ENCODE data around the gene IL22RA2.

The IL22RA2 gene

GRCh38 chr6:137167702-137168377, 5.6 kb downstream of the IL22RA2 start:
- no peak for DNase-seq (ENCODE audit: low read depth)

GRCh38 chr6:137166247-137167098, 7.0 kb downstream of the IL22RA2 start:
- DNase-seq (ENCODE audit: low read depth): no peak

DNA sequence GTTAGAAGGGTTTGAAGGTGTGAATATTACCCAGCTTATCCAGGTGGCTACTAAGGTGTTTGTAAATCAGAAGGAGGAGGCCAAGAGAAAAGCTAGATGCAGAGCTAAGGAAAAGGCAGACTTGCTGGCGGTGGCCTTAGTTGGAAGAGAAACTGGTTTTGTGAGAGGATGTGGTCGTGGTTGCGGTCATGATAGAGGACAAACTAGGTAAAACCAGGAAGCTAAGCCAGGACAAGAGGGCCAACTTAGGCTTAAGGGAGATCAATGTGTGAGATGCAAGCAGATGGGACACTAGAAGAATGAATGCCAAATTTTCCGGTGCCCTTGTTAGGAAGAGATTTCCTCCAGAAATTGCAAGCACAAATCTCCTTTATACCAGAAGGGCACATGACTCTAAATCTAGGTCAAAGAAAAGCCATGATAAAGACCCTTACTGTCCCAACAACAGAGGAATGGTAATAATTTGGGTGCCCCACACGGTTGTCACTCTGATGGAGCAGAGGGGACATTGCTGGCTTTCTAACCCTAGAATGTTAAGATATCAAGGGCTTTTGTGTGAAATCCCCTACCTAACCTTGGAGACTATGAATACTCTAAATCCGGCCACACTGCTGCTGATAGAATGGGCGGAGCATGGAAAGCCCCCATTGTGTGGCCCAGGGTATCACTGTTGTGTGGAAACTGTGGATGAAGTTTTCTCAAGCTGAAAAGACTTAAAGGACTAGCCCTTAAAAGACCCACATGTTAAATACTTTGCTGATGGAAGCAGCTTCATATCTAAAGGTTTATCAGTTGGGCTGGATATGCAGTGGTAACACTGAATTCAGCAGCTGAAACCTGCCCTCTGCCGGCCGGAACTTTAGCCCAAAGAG, 7.8 kb downstream of the IL22RA2 start:
- peak; percentile 22 for DNase-seq (ENCODE audit: low read depth)

DNA sequence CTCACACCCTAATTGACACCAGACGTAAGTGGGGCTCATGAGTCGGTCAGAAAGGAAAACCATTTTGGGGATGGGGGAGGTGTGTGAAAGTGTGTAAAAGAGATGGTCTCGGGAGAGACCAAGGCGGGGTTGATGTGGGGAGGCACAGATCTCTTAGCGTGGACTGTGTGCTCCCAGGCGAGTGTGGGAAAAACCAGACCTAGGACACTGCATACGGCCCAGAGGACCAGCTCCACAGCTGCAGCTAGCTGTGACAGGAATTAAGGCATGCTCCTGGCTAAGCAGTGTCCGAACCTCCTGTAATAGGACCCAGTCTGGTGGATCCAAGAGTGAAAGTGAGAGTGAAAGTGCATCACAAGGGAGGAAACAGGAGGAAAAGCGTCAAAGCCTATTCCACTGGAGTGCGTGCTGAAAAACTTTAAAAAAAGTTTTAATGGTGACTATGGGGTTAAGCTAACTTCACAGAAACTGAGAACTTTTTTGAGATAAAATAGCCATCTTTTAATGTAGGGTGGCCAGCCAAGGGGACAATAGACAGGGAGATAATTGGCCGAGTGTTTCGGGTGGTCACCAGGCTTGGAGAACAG, 9.6 kb downstream of the IL22RA2 start:
- no peak for DNase-seq (ENCODE audit: low read depth)

DNA sequence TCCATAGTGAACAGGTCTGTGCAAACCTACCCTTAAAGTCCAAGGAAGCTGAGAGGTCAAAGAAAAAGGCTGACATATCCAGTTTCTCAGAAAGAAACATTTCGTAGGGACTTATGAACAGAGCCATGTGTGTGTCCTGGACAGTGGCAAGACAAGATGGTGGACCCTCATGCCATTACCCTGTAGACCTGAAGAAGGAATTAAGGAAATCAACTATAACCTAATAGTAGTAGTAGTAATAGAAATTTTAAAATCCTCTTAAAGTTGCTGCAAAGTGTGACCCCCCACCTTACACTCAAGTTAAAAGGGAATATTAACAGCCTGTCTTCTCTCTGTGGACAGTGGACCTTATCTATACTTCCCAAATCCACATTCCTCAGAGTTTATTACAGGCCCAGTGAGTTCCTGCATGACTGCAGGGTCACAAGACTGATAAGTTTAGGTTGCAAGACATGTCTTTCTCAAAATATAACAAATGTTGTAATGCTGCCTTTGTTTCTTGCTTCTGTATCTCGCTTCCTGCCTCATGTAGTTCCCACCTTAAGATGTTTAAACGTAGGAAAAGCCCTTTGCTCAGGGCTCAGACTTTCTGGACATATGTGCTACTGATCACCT, 10.6 kb downstream of the IL22RA2 start:
- DNase-seq (ENCODE audit: low read depth): no peak

DNA sequence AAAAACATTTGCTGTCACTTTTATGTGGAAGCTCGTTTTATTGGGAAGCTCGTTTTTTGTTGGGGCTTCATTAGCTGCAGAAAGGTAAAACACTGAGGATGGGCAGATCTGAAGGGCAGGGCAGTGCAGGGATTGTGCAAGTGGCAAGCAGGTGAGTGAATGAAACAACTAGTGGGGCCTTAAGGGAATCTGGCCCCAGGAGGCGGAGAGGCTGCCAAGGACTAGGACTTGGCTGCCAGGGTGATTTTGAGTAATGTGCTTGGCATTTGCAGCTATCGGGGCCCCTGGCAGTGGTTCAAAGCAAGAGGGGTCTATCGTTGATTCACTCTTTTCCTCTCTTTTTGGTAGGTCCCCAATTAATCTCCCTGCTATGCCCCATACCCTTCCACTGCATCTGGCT, 11.5 kb downstream of the IL22RA2 start:
- DNase-seq (ENCODE audit: low read depth): no peak

DNA sequence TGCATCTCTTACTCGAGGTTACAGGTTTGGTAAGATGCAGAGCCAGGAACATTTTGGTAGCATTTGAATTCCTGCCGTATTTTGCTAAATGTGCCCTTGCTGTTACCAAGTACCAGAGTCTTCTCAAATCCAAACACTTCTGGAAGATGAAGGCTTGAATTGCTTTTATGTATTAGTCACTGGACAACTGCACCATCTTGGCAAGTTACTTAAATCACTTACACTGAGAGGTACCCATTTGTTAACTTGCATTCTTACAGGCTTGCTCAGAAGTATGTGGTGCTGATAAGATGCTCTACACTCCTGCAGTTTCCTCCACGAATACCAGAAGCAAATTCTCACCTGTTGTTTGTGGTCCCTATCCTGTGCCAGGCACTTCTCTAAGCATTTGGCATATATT, 12.7 kb downstream of the IL22RA2 start:
- no peak for DNase-seq (ENCODE audit: low read depth)

DNA sequence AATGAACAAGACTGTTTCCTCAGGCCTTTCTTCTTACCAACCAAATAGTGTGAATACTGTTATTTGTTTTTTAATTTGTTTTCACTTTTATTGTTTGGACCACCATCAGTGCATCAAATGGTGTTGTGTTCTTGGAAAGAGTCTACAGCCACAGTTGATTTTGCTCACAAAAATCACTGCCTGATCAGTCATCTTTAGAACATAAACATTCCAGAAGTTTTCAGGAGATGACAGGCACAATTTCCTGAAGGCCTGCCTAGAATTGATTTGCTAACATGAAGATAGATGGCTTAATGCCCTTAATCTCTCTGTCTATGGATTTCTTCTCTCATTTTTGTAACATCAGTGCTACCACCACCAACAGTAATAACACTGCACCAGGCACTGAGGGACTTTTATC, 13.5 kb downstream of the IL22RA2 start:
- DNase-seq (ENCODE audit: low read depth): no peak

DNA sequence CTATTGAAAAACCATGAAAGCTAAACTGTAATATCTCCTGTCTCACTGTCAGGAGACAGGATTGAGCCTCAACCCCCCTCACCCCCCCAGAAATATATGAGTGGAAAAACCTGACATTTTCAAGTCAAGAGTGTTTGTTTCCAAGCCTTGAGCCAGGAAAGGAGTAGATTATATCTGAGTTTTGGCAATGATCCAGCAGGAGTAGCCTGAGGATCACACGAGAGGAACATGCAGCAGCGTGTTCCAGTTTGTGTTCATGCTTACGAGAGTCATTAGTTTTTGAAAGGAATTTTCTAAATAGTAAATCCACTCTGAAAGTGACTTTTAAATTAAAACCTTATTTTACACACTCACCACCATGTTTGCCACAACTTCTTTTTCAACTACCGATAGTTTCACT, 15.8 kb downstream of the IL22RA2 start:
- DNase-seq (ENCODE audit: low read depth): no peak

DNA sequence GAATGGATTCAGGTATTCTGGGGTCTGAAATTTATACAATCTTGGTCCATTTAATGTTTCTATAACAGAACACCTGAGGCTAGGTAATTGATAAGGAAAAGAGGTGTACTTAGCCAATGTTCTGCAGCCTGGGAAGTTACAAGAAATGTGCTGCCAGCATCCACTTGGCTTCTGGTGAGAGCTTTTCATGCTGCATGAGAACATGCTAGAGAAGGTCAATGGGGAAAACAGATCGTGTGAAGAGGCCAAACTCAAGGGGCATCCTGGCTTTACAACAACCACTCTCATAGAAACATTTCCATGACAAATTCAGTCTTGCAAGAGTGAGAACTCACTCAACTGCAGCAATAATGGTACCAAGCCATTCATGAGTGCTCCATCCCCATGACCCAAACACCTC, 16.8 kb downstream of the IL22RA2 start:
- no peak for DNase-seq (ENCODE audit: low read depth)

GRCh38 chr6:137155830-137156229, 17.6 kb downstream of the IL22RA2 start:
- no peak for DNase-seq (ENCODE audit: low read depth)

DNA sequence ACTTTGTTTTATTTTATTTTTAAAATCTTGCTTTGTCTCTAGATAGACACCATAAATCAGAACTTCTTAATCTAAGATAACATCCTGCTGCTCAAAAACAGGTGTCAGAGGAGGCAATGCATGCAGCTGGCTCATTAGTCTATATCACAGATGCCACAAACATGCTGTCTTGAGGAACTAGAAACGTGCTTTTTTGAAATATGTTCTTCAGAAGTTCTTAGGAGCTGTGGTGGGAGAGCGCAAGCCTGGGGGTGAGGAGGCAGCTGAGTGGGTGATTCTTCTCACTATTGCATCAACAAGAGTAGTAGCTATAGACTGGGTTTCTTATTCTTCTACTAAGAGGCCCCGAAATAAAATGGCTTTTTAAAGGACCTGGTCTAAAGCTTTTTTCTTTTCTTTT, 23.4 kb downstream of the IL22RA2 start:
- no peak for DNase-seq (ENCODE audit: low read depth)

GRCh38 chr6:137149035-137149393, 24.4 kb downstream of the IL22RA2 start:
- no peak for DNase-seq (ENCODE audit: low read depth)

- DNase-seq (ENCODE audit: low read depth): no peak
Measured at GRCh38 chr6:137148306-137149034, 25.0 kb downstream of the IL22RA2 start.

GRCh38 chr6:137147195-137147594, 26.2 kb downstream of the IL22RA2 start:
- no peak for DNase-seq (ENCODE audit: low read depth)

GRCh38 chr6:137146206-137146605, 27.2 kb downstream of the IL22RA2 start:
- DNase-seq (ENCODE audit: low read depth): no peak

DNA sequence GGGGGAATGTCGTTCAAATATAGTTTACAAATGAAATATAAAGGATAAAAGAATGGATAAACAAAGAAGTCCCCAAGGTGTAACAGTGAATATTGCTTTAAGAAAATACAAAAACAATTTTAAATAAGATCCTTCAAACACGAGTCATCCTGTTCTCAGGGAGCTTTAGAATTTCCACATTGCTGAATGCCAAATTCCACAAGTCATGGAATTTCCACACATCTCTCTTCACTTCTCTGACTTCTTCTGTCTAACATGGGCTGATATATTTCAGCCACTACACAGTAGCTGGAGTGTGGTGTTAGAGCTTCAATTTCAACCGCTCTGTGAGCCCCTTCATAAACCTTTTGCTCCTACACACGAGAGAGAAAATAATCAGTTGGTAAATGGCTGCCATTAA, 28.0 kb downstream of the IL22RA2 start:
- no peak for DNase-seq (ENCODE audit: low read depth)

DNA sequence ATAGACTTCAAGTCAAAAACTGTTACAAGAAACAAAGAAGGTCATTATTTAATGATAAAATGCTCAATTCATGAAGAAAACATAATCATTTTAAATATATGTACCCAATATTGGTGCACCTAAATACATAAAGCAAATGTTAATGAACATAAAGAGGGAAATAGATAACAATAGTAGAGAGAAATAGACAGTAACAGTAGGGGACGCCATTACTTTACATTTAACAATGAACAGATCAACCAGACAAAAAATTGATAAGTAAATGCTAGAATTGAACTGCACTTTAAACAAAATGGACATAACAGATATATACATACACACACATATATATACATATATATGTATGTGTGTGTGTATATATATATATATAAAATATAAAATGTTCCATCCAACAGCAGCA, 37.4 kb downstream of the IL22RA2 start:
- DNase-seq (ENCODE audit: low read depth): no peak

GRCh38 chr6:137134483-137134882, 39.0 kb downstream of the IL22RA2 start:
- DNase-seq (ENCODE audit: low read depth): no peak

DNA sequence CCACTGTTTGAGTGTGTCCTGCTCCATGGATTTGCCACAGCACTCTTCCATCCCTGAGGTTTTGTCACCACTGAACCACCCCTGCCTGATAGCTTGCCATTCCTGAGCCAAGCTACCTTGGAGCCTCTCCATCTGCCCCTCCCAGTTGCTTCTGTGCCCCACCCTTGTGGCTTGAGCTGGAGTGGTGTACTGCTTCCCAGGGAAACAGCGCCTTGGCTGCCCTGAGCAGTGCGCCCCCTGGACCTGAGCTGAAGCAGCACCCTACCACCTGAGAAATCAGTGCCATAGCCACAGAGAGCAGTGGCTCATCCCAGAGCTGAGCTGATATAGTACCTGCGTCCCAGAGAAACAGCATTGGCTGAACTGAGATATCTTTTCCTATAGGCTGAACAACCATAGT, 40.3 kb downstream of the IL22RA2 start:
- DNase-seq (ENCODE audit: low read depth): no peak

DNA sequence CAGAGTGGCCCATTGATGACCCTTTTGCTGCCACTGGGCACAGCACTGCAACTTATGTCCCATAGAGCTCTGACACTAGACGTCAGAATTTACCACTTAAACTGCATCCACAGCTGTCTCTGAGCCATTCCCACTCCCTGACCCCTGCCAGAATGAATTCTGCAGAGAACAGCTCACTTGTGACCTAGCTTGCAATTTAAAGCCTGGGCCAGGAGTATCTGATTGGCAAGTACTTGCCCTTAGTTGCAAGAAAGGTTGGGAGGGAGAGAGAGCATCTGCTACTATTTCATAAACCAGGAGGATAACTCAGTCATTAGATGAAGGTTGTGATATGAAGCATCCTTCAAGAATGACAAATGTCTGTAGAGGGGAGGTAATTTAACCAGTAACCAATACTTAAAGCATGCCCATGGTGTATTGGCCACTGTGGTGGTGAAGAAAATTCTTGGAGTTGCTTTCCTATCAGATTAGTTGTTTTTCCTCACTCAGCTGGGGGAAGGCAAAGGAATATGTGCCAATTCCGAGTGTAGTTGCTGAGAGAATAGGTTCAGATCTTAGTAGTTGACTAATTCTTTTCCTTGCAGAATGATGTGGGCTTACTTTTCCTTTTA, 46.5 kb downstream of the IL22RA2 start:
- DNase-seq (ENCODE audit: low read depth): no peak

All from activated T-helper 9 cell treated with anti-CD3 and anti-CD28 coated beads, Interleukin-2, amount 50 U/mL, for 16 hours (primary cell).